Medulla oblongata (tissue), 1 donor: ENCODE results near the gene SCLT1.
"Not testable (repeated sequence)": the region's sequence is repeated elsewhere in the genome, so short reads cannot be mapped to it uniquely, and the experiment has no call there.

Experiments
- DNase-seq: peaks from one replicate; pipeline ENCODE4 v3.0.0-alpha.2; 2015; ENCODE audit errors: extremely low spot score

Gene SCLT1

GRCh38 chr4:129093191-129093920 is at the start of gene SCLT1:
SCLT1 (minus strand) TSS chr4:129093539; CDS start chr4:129093103, 436 bp downstream.
- DNase-seq = peak; percentile 100

GRCh38 chr4:129140521-129140920 is 47.2 kb upstream of the SCLT1 start:
- no peak for DNase-seq

- no peak for DNase-seq
Observed at GRCh38 chr4:129138810-129139496, 45.6 kb upstream of the SCLT1 start.

- DNase-seq = no peak
Observed at GRCh38 chr4:129136433-129136832, 43.1 kb upstream of the SCLT1 start.

GRCh38 chr4:129131343-129131742 is 38.0 kb upstream of the SCLT1 start:
- DNase-seq = no peak

- no peak for DNase-seq
Observed at GRCh38 chr4:129129143-129129542, 35.8 kb upstream of the SCLT1 start.

- DNase-seq = not testable (repeated sequence)
Observed at GRCh38 chr4:129126614-129127013, 33.3 kb upstream of the SCLT1 start.

- DNase-seq = no peak
Observed at GRCh38 chr4:129117705-129118104, 24.4 kb upstream of the SCLT1 start.

GRCh38 chr4:129113919-129114318 is 20.6 kb upstream of the SCLT1 start:
- no peak for DNase-seq

- no peak for DNase-seq
Observed at GRCh38 chr4:129113434-129113833, 20.1 kb upstream of the SCLT1 start.

- no peak for DNase-seq
Observed at GRCh38 chr4:129111919-129112318, 18.6 kb upstream of the SCLT1 start.

GRCh38 chr4:129110931-129111330 is 17.6 kb upstream of the SCLT1 start:
- no peak for DNase-seq

- DNase-seq = no peak
Observed at GRCh38 chr4:129109965-129110824, 16.9 kb upstream of the SCLT1 start.

- DNase-seq = no peak
Observed at GRCh38 chr4:129098531-129099001, 5.2 kb upstream of the SCLT1 start.

GRCh38 chr4:129095811-129096454 is 2.6 kb upstream of the SCLT1 start, which contains the start of gene C4orf33:
C4orf33 (plus strand) TSS chr4:129096152; CDS start chr4:129102611, 6,459 bp downstream.
- DNase-seq = peak; percentile 92

- peak; percentile 8 for DNase-seq
Observed at GRCh38 chr4:129094347-129094746, 1.0 kb upstream of the SCLT1 start.

GRCh38 chr4:129092631-129093190 is 628 bp downstream of the SCLT1 start:
- peak; percentile 55 for DNase-seq

GRCh38 chr4:129087516-129087915 is 5.8 kb downstream of the SCLT1 start:
- DNase-seq = no peak

- no peak for DNase-seq
Observed at GRCh38 chr4:129085472-129085871, 7.9 kb downstream of the SCLT1 start.

GRCh38 chr4:129082302-129082701 is 11.0 kb downstream of the SCLT1 start:
- no peak for DNase-seq

GRCh38 chr4:129080129-129080528 is 13.2 kb downstream of the SCLT1 start:
- no peak for DNase-seq
